Measurements from ENCODE around the gene ZG16B. TPM values are rescaled to one million over a fixed set of nuclear protein-coding genes. Genes with fewer than 3 reads are reported as not detected.

Gene ZG16B
- total RNA-seq, result 1 to 10 TPM in 1 of 2 donors, under 1 TPM in 1; 0.59 to 2.4 TPM
- polyA plus RNA-seq (ENCODE audit: insufficient read length in 2 of 2), result under 1 TPM; 0.32 TPM
- long read RNA-seq, donor 1, partial matches to known transcripts, result 0 of 2 reads
- long read RNA-seq, donor 1, other reads (novel, unspliced or antisense), result 0 of 2 reads
- long read RNA-seq, donor 2, result 0 reads
- long read RNA-seq, donor 3, result 0 reads
- long read RNA-seq, donor 4, partial matches to known transcripts, result 0 of 2 reads
- long read RNA-seq, donor 4, other reads (novel, unspliced or antisense), result 0 of 2 reads

DNA sequence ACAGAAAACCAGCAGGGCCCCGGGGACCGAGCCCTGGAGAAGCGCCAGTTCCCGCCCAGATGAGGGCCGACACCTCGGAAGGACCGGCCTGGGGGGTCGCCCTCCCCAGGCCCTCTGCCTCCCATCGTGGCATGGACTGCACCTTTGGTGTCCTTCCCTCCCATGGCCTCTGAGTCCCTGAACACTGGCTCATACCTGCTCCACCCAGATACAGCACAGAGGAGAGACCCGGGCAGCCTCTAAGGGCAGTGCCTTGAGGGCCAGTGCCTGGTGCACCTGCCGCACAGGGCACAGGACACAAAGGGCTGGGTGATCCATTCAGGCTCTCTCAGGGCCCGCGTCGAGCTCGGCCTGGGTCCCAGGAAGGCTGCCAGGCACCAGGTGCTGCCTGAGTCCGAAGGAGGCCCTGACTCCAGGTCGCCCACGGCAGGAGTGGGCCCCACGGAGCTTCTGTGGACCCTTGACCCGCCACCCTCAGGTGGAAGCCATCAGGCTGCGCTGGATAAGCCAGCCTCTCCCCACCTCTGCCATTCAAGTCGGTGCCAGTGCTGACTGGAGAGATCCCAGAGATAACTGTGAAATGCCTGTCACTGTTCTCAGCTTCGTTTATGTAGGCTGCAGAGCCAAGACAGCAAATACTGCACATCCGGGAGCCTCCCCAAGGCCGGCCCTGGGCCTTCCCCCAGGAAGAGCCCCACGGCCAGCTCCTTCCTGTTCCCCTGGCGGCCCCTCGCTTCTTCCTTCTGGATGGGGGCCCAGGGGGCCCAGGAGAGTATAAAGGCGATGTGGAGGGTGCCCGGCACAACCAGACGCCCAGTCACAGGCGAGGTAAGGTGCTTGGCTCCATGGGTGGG is at the start of gene ZG16B:
TSS of gene ZG16B (plus strand) at position 803 of the 854 bp plus-strand sequence. CDS start 139 bp downstream, outside the sequence.
- H3K9me3 ChIP-seq (ENCODE audit: control insufficient read depth, insufficient read depth, low read length), result no peaks in the 10 kb centered on the region
- H3K4me3 ChIP-seq (ENCODE audit: low read depth, low read length), result no peak within 1 kb of the TSS
- no peak for DNase-seq (ENCODE audit: low read depth in 4 of 6, low spot score in 6 of 6)
- peaks cover 5% of the 10 kb centered on the region for H3K27me3 ChIP-seq (ENCODE audit: control insufficient read depth, insufficient read depth, low read length)
- no peaks in the 10 kb centered on the region for H3K36me3 ChIP-seq (ENCODE audit: control insufficient read depth, insufficient read depth, low read length)
- H3K27ac ChIP-seq (ENCODE audit: low read depth, low read length), result no peak within 1 kb of the TSS
- WGBS (ENCODE audit: insufficient coverage), result 78% methylated on average over 30 of the region's 32 CpGs
- H3K4me1 ChIP-seq (ENCODE audit: control insufficient read depth, insufficient read depth, low read length), result peaks cover 10% of the 10 kb centered on the region

GRCh38 chr16:2782583-2783351 is 47.3 kb upstream of the ZG16B start:
- no peak overlapping the region for H3K27ac ChIP-seq (ENCODE audit: low read depth, low read length)
- WGBS (ENCODE audit: insufficient coverage), result 82% methylated on average over 18 of the region's 20 CpGs
- peaks cover 33% of the 10 kb centered on the region for H3K4me1 ChIP-seq (ENCODE audit: control insufficient read depth, insufficient read depth, low read length)
- DNase-seq (ENCODE audit: low read depth in 4 of 6, low spot score in 6 of 6), result no peak
- H3K9me3 ChIP-seq (ENCODE audit: control insufficient read depth, insufficient read depth, low read length), result no peaks in the 10 kb centered on the region
- H3K27me3 ChIP-seq (ENCODE audit: control insufficient read depth, insufficient read depth, low read length), result peaks cover 31% of the 10 kb centered on the region
- no peaks in the 10 kb centered on the region for H3K36me3 ChIP-seq (ENCODE audit: control insufficient read depth, insufficient read depth, low read length)
- no peak overlapping the region for H3K4me3 ChIP-seq (ENCODE audit: low read depth, low read length)

DNA sequence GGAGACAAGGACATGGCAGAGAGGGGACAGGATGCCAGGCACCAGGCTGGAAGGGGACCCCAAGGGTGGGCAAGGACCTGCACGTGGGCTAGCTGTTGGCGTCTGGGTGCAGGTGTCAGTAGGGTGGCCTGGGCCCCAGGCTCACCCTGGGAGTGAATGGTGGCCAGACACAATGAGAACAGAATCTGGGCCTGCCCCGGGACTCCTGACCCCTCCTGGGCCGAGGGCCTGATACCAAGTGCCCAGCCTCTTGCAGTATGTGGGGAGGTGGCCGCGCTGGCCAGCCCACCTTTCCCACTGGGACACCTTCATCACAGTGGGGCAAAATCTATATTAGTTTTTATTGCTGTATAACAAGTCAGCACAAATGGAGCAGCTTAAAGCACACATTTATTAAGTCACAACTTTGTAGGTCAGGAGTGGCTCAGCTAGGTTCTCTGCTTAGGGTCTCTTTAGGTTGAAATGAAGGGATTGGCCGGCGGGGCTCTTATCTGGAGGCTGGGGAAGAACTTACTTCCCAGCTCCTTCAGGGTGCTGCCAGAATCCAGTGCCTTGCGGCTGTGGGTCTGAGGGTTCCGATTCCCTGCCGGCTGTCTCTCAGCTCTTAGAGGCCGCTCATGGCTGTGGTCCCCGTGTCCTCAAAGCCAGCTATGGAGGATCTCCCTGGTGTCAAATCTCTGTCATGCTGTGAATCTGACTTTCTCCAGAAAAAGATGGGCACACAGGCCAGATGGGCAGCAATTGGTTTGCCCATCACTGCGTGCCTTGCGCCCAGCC is 46.3 kb upstream of the ZG16B start:
- Histone ChIP-seq H3K27me3 (ENCODE audit: control insufficient read depth, insufficient read depth, low read length) (peaks cover 33% of the 10 kb centered on the region), H3K4me1 (ENCODE audit: control insufficient read depth, insufficient read depth, low read length) (peaks cover 25% of the 10 kb centered on the region), H3K36me3 (ENCODE audit: control insufficient read depth, insufficient read depth, low read length) (no peaks in the 10 kb centered on the region), H3K9me3 (ENCODE audit: control insufficient read depth, insufficient read depth, low read length) (no peaks in the 10 kb centered on the region), H3K27ac (ENCODE audit: low read depth, low read length) (no peak overlapping the region), H3K4me3 (ENCODE audit: low read depth, low read length) (no peak overlapping the region)
- no peak for DNase-seq (ENCODE audit: low read depth in 4 of 6, low spot score in 6 of 6)
- WGBS (ENCODE audit: insufficient coverage), result 84% methylated on average over 11 of the region's 15 CpGs

GRCh38 chr16:2784358-2785100 is 45.6 kb upstream of the ZG16B start:
- no peak for DNase-seq (ENCODE audit: low read depth in 4 of 6, low spot score in 6 of 6)
- WGBS (ENCODE audit: insufficient coverage), result 52% methylated on average over 15 of the region's 15 CpGs
- peaks cover 33% of the 10 kb centered on the region for H3K27me3 ChIP-seq (ENCODE audit: control insufficient read depth, insufficient read depth, low read length)

GRCh38 chr16:2785101-2785991 is 44.8 kb upstream of the ZG16B start:
- Histone ChIP-seq H3K27ac (ENCODE audit: low read depth, low read length) (no peak overlapping the region), H3K9me3 (ENCODE audit: control insufficient read depth, insufficient read depth, low read length) (no peaks in the 10 kb centered on the region), H3K27me3 (ENCODE audit: control insufficient read depth, insufficient read depth, low read length) (peaks cover 35% of the 10 kb centered on the region), H3K4me1 (ENCODE audit: control insufficient read depth, insufficient read depth, low read length) (peaks cover 18% of the 10 kb centered on the region), H3K4me3 (ENCODE audit: low read depth, low read length) (no peak overlapping the region), H3K36me3 (ENCODE audit: control insufficient read depth, insufficient read depth, low read length) (no peaks in the 10 kb centered on the region)
- no peak for DNase-seq (ENCODE audit: low read depth in 4 of 6, low spot score in 6 of 6)
- 18% methylated on average over 79 of the region's 79 CpGs for WGBS (ENCODE audit: insufficient coverage)

More at GRCh38 chr16:2784358-2785100, 45.6 kb upstream of the ZG16B start:
- peaks cover 18% of the 10 kb centered on the region for H3K4me1 ChIP-seq (ENCODE audit: control insufficient read depth, insufficient read depth, low read length)
- no peak overlapping the region for H3K4me3 ChIP-seq (ENCODE audit: low read depth, low read length)
- H3K9me3 ChIP-seq (ENCODE audit: control insufficient read depth, insufficient read depth, low read length), result no peaks in the 10 kb centered on the region
- H3K27ac ChIP-seq (ENCODE audit: low read depth, low read length), result no peak overlapping the region
- H3K36me3 ChIP-seq (ENCODE audit: control insufficient read depth, insufficient read depth, low read length), result no peaks in the 10 kb centered on the region

DNA sequence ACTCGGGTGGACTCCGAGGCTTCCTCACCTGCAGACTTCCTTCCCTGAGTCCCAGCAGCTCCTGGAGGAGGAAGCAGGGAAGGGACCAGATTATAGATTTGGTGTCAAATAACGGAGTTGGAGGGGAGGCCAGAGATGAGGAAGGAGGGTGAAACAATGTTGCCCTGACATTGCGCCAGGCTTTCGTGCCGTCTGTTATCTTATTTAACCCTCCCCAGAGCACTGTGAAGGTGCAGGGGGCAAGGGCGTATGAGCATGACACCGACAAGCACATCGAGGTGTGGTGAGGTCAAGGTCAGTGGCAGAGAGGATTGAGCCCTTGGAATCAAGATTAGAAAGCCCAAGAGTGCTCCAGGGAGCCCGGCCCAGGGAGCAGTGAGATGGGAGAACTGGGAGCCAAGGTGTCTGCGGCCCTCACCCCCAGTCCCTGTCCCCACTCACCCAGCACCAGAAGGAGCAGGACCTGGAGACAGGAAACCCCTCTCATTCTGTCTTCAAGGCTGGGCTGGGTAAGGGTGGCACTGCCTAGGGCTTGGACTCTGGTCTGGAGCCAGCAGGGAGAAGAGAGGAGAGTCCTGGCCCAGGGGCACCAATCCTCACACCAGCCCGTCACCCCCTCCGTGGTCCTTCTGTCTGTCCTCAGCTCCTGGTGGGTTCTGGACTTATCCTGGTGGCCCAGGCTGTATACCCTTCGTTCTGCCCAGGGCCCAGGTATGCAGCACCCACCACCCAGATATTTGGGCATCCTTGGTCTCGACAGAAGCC is 43.9 kb upstream of the ZG16B start:
- peaks cover 37% of the 10 kb centered on the region for H3K27me3 ChIP-seq (ENCODE audit: control insufficient read depth, insufficient read depth, low read length)

GRCh38 chr16:2786826-2787151 is 43.3 kb upstream of the ZG16B start:
- DNase-seq (ENCODE audit: low read depth in 4 of 6, low spot score in 6 of 6), result no peak
- Histone ChIP-seq H3K27ac (ENCODE audit: low read depth, low read length) (no peak overlapping the region), H3K4me1 (ENCODE audit: control insufficient read depth, insufficient read depth, low read length) (peaks cover 18% of the 10 kb centered on the region), H3K9me3 (ENCODE audit: control insufficient read depth, insufficient read depth, low read length) (no peaks in the 10 kb centered on the region), H3K4me3 (ENCODE audit: low read depth, low read length) (no peak overlapping the region), H3K36me3 (ENCODE audit: control insufficient read depth, insufficient read depth, low read length) (no peaks in the 10 kb centered on the region), H3K27me3 (ENCODE audit: control insufficient read depth, insufficient read depth, low read length) (peaks cover 37% of the 10 kb centered on the region)
- WGBS (ENCODE audit: insufficient coverage), result 32% methylated on average over 2 of the region's 3 CpGs

More for the DNA sequence above, 43.9 kb upstream of the ZG16B start:
- Histone ChIP-seq H3K27ac (ENCODE audit: low read depth, low read length) (no peak overlapping the region), H3K36me3 (ENCODE audit: control insufficient read depth, insufficient read depth, low read length) (no peaks in the 10 kb centered on the region), H3K9me3 (ENCODE audit: control insufficient read depth, insufficient read depth, low read length) (no peaks in the 10 kb centered on the region), H3K4me1 (ENCODE audit: control insufficient read depth, insufficient read depth, low read length) (peaks cover 18% of the 10 kb centered on the region), H3K4me3 (ENCODE audit: low read depth, low read length) (no peak overlapping the region)
- 78% methylated on average over 12 of the region's 15 CpGs for WGBS (ENCODE audit: insufficient coverage)
- DNase-seq (ENCODE audit: low read depth in 4 of 6, low spot score in 6 of 6), result no peak

DNA sequence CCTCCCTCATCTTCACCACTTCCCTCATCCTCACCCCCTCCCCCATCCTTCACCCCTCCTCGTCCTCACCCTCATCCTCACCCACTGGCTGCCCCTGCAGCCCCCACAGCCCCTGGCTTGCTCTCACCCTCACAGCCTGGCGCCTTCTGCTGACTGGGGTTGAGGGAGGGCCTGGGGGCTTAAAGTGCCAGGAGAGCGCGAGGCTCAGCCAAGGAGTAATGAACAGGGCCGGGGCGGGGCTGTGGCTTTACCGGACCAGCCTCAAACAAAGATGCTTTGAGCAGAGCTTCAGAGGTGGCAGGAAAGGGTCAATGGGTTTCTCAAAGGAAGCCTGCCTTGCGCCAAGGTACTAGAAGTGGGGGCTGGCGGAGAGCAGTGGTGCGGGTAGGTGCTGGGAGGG is 42.7 kb upstream of the ZG16B start, which contains the start of gene PRSS33:
TSS of gene PRSS33 (minus strand) at position 155 of the 400 bp plus-strand sequence. CDS start 1,013 bp downstream, outside the sequence.
- no peak for DNase-seq (ENCODE audit: low read depth in 4 of 6, low spot score in 6 of 6)
- Histone ChIP-seq H3K4me1 (ENCODE audit: control insufficient read depth, insufficient read depth, low read length) (peaks cover 18% of the 10 kb centered on the region), H3K36me3 (ENCODE audit: control insufficient read depth, insufficient read depth, low read length) (no peaks in the 10 kb centered on the region), H3K9me3 (ENCODE audit: control insufficient read depth, insufficient read depth, low read length) (no peaks in the 10 kb centered on the region), H3K27me3 (ENCODE audit: control insufficient read depth, insufficient read depth, low read length) (peaks cover 37% of the 10 kb centered on the region), H3K4me3 (ENCODE audit: low read depth, low read length) (no peak within 1 kb of the TSS), H3K27ac (ENCODE audit: low read depth, low read length) (no peak within 1 kb of the TSS)
- 23% methylated on average over 8 of the region's 10 CpGs for whole genome bisulfite sequencing (ENCODE audit: insufficient coverage)
